Tibial artery (tissue), 4 donors: ENCODE results near the gene CTNNA3.

Experiments
- DNase-seq, 2 donors: peaks; one replicate each; pipeline ENCODE4 v3.0.0-alpha.2; 2019
- H3K27ac ChIP-seq, 2 donors: fragments of 200-600 bp; sonication (generic) in 1 of 2; 1 replicate in 1 of 2; 2 replicates in 1 of 2; pipeline ENCODE4 v1.5.1; 2018 to 2019; ENCODE audit warnings: mild to moderate bottlenecking in 1 of 2
- H3K27me3 ChIP-seq, 2 donors: fragments of 200-600 bp; sonication (generic) in 1 of 2; one replicate each; pipeline versions ENCODE4 v1.5.1 to v1.6.0; 2016 to 2019
- H3K36me3 ChIP-seq, 3 donors: fragments of 200-600 bp; sonication (generic) in 2 of 3; one replicate each; pipeline ENCODE4 v1.5.1; 2016 to 2019; ENCODE audit warnings: mild to moderate bottlenecking in 2 of 3
- H3K4me1 ChIP-seq, 4 donors: fragments of 200-600 bp; sonication (generic) in 2 of 4; 1 replicate in 3 of 4; 2 replicates in 1 of 4; pipeline ENCODE4 v1.5.1; 2016 to 2019
- H3K4me3 ChIP-seq, 2 donors: fragments of 200-600 bp; sonication (generic) in 1 of 2; 1 replicate in 1 of 2; 2 replicates in 1 of 2; pipeline ENCODE4 v1.5.1; 2018 to 2019; ENCODE audit warnings: mild to moderate bottlenecking in 2 of 2
- H3K9me3 ChIP-seq, 3 donors: fragments of 200-600 bp; sonication (generic) in 1 of 3; one replicate each; pipeline ENCODE4 v1.5.1; 2016 to 2019
- intact Hi-C: fragments of 100-400 bp; cut with DNase I; formaldehyde crosslinking; loops from one replicate; pipeline ENCODE4 v1.15.0; 2023; ENCODE audit warnings: low total_unique reads
- TF ChIP-seq, protein P1 (sequence below), 2 experiments: fragments of 200-600 bp in 1 of 2; fragments of 450-650 bp in 1 of 2; IDR thresholded peaks; one replicate each; pipeline ENCODE4 v1.5.1; 2017 to 2019; ENCODE audit warnings: antibody characterized with exemption in 2 of 2, mild to moderate bottlenecking in 1 of 2, moderate library complexity in 1 of 2

The CTNNA3 gene

DNA sequence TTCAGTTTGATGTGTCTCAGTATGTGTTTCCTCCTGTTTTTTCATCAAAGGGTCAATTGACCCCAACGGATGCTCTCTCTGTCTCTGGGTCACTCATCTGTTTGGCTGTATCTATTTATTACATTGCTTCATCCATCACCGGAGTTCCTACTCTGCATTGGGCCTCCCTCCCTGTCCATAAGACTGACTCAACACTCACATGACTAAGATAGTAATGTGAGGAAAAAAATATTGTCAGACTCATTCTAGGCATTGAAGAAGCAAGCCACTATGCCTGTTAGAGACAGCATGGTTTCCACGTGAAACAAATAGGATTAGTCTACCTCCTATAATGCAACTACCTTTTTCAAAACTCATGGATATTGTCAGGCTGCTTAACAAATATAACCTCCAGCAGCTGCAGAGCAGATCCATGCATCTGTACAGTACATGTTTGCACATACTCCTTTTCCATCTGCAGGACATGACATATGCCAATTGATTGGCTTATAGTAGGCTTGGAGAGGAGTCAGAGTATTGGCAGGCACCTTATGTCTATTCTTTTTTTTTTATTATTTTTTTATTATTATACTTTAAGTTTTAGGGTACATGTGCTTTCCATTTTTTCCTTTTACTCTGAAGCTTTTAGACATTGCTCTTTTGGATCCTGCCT is 495.0 kb downstream of the CTNNA3 start:
- TF ChIP-seq, protein P1, sequence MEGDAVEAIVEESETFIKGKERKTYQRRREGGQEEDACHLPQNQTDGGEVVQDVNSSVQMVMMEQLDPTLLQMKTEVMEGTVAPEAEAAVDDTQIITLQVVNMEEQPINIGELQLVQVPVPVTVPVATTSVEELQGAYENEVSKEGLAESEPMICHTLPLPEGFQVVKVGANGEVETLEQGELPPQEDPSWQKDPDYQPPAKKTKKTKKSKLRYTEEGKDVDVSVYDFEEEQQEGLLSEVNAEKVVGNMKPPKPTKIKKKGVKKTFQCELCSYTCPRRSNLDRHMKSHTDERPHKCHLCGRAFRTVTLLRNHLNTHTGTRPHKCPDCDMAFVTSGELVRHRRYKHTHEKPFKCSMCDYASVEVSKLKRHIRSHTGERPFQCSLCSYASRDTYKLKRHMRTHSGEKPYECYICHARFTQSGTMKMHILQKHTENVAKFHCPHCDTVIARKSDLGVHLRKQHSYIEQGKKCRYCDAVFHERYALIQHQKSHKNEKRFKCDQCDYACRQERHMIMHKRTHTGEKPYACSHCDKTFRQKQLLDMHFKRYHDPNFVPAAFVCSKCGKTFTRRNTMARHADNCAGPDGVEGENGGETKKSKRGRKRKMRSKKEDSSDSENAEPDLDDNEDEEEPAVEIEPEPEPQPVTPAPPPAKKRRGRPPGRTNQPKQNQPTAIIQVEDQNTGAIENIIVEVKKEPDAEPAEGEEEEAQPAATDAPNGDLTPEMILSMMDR (IDR thresholded peaks at IDR 0.05) = no peak
- no peaks in the 10 kb centered on the region for H3K27me3 ChIP-seq
- H3K27ac ChIP-seq = no peak overlapping the region
- H3K4me3 ChIP-seq = no peak overlapping the region
- DNase-seq = no peak
- H3K36me3 ChIP-seq = no peaks in the 10 kb centered on the region
- H3K4me1 ChIP-seq = no peaks in the 10 kb centered on the region
- H3K9me3 ChIP-seq = no peaks in the 10 kb centered on the region
- intact Hi-C loops = no loop called here

DNA sequence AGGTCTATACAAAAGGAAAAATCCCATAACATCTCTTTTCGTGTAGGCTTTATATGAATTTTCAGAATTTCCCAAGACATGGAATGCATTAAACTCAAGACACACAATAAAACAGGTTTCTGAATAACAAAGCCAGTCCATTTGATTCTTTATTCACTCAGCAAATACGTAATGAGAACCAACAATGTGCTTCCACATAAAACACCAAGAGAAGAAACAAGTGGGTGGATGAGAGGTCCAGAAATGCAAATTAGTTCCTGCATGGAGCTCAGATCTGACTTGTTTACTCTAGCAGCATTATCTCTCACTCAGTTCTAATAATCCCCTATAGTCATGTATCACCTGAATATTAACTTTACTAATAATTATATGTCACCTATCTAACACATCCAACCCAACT is 520.6 kb downstream of the CTNNA3 start:
- Histone ChIP-seq H3K27ac (no peak overlapping the region), H3K4me1 (no peaks in the 10 kb centered on the region), H3K27me3 (no peaks in the 10 kb centered on the region), H3K9me3 (no peaks in the 10 kb centered on the region), H3K4me3 (no peak overlapping the region), H3K36me3 (no peaks in the 10 kb centered on the region)
- no peak for DNase-seq
- TF ChIP-seq, protein P1 (IDR thresholded peaks at IDR 0.05) = no peak
- intact Hi-C loops = no loop called here

DNA sequence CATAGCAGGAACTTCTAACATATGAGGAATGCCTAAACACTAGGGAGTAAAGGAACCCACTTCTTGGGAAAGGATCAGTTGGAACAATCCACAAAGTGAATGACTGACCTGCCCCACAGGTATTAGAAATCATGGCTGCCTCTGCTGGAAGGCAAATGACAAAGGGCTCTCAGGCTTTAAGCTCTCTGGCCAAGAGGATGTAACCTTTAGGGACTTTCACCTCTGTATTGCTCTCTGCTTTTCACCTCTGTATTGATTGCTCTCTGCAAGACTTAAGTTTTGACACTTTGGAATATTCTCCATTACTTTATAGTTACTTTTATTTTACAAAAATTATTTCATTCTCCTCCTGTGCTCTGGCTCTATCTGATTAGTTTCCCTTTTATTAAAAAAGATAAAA is 522.2 kb downstream of the CTNNA3 start:
- TF ChIP-seq, protein P1 (IDR thresholded peaks at IDR 0.05) = no peak
- H3K9me3 ChIP-seq = no peaks in the 10 kb centered on the region
- no peaks in the 10 kb centered on the region for H3K27me3 ChIP-seq
- no peaks in the 10 kb centered on the region for H3K36me3 ChIP-seq
- no peaks in the 10 kb centered on the region for H3K4me1 ChIP-seq
- H3K27ac ChIP-seq = no peak overlapping the region
- intact Hi-C loops = no loop called here
- no peak for DNase-seq
- H3K4me3 ChIP-seq = no peak overlapping the region

DNA sequence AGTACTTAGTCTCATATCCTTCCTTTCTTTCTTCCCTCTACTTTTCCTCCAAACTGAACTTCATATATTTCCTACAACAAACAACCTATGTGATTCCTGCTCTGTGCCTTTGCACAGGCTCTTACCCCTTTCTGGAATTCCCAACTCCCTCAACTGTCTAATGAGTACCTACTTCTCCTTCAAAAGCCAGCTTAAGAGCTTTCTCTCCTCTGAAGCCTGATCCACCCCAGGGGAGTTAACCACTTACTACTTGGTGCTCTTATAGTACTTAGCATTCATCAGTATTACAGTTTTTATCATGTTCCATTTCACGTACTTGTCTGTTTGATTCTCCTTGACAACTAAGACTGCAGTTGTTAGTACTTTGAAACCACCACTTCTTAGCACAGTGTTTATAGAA is 524.0 kb downstream of the CTNNA3 start:
- DNase-seq = no peak
- Histone ChIP-seq H3K4me1 (no peaks in the 10 kb centered on the region), H3K27me3 (no peaks in the 10 kb centered on the region), H3K27ac (no peak overlapping the region), H3K9me3 (peaks cover 0 to 6% (median 0%) of the 10 kb centered on the region in 3 donors), H3K36me3 (no peaks in the 10 kb centered on the region), H3K4me3 (no peak overlapping the region)
- TF ChIP-seq, protein P1 (IDR thresholded peaks at IDR 0.05) = no peak
- intact Hi-C loops = no loop called here

DNA sequence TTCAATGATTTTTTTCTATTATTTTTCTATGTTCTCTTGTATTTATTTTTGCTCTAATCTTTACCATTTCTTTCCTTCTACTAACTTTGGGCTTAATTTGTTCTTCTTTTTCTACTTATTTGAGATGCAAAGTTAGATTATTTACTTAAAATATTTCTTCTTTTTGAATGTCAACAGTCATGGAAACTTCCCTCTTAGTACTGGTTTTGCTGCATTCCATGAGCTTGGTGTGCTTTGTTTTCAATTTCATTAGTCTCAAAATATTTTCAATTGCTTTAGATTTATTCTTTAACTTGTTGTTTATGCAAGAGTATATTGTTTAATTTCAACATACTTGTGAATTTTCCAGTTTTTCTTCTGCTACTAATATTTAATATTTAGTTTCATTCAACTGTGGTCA is 539.8 kb downstream of the CTNNA3 start:
- no peak overlapping the region for H3K27ac ChIP-seq
- H3K9me3 ChIP-seq = no peaks in the 10 kb centered on the region
- H3K4me1 ChIP-seq = no peaks in the 10 kb centered on the region
- no peak for DNase-seq
- intact Hi-C loops = no loop called here
- no peaks in the 10 kb centered on the region for H3K36me3 ChIP-seq
- no peak overlapping the region for H3K4me3 ChIP-seq
- TF ChIP-seq, protein P1 (IDR thresholded peaks at IDR 0.05) = no peak
- no peaks in the 10 kb centered on the region for H3K27me3 ChIP-seq

DNA sequence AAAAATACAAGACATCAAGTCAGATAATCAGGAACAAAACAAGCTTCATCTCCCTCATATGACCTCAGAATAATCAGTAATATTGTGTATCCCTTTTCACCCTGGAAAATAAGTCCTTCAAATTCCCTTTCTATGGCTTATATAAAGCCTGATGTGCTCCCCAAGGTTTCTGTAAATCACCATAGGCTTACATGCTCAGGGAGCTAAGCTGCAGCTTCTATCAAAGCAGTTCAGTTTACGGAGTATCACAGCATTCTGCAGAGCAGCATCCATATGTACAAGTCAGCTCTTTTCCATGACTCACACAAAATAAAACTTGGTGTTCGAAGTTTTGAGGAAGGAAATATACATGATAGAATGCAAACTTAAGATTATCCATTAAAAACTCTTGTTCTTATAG is 544.5 kb downstream of the CTNNA3 start:
- intact Hi-C loops = no loop called here
- Histone ChIP-seq H3K36me3 (no peaks in the 10 kb centered on the region), H3K27me3 (no peaks in the 10 kb centered on the region), H3K9me3 (no peaks in the 10 kb centered on the region), H3K27ac (no peak overlapping the region), H3K4me3 (no peak overlapping the region), H3K4me1 (no peaks in the 10 kb centered on the region)
- DNase-seq = no peak
- TF ChIP-seq, protein P1 (IDR thresholded peaks at IDR 0.05) = no peak
